Fibroblast of villous mesenchyme (primary cell): Measurements from ENCODE around the gene KATNB1. TPM values are rescaled to one million over a fixed set of nuclear protein-coding genes. Genes with fewer than 3 reads are reported as not detected.
"Not testable (repeated sequence)": the region's sequence is repeated elsewhere in the genome, so short reads cannot be mapped to it uniquely, and the experiment has no call there.

Experiments
- DNase-seq: peaks from one replicate; pipeline ENCODE4 v3.0.0-alpha.2; 2010; ENCODE audit warnings: low read depth
- H3K4me3 ChIP-seq: 2 replicates; pipeline ENCODE4 v1.5.1; 2011; ENCODE audit warnings: low read depth, mild to moderate bottlenecking, low read length
- total RNA-seq: library from RNA; depleted of rRNA; stranded (reverse); fragments of >200 nt; gene quantifications from 2 replicates; pipeline ENCODE4 v1.2.3, GENCODE V29; 2012
- TF ChIP-seq, protein P1 (sequence below): IDR thresholded peaks from 2 replicates; pipeline ENCODE4 v1.5.1; 2012; ENCODE audit warnings: low read depth, mild to moderate bottlenecking, low read length; ENCODE audit not compliant: insufficient read depth

Gene KATNB1
- total RNA-seq, 1 donor = 23.3 TPM

DNA sequence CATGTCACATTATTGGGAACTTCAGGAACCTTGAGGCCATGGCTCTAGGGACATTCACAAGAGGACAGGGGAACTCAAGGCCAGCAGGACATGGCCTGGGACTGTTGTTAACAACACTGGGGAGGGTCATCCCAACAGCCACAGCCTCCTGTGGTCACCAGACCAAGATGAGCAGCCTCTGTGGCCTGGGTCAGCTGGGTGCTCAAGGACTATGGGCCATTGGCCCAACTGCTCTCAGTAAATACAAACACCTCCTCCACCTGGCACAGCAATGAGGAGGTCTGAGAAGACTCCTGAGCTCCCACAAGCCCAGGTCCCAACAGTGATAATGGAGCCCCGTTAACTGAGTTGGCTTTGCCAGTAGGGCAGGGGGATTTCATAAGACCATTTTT lies 45.8 kb downstream of the KATNB1 start:
- TF ChIP-seq, protein P1, sequence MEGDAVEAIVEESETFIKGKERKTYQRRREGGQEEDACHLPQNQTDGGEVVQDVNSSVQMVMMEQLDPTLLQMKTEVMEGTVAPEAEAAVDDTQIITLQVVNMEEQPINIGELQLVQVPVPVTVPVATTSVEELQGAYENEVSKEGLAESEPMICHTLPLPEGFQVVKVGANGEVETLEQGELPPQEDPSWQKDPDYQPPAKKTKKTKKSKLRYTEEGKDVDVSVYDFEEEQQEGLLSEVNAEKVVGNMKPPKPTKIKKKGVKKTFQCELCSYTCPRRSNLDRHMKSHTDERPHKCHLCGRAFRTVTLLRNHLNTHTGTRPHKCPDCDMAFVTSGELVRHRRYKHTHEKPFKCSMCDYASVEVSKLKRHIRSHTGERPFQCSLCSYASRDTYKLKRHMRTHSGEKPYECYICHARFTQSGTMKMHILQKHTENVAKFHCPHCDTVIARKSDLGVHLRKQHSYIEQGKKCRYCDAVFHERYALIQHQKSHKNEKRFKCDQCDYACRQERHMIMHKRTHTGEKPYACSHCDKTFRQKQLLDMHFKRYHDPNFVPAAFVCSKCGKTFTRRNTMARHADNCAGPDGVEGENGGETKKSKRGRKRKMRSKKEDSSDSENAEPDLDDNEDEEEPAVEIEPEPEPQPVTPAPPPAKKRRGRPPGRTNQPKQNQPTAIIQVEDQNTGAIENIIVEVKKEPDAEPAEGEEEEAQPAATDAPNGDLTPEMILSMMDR = no peak
- no peak overlapping the region for H3K4me3 ChIP-seq
- DNase-seq = no peak

DNA sequence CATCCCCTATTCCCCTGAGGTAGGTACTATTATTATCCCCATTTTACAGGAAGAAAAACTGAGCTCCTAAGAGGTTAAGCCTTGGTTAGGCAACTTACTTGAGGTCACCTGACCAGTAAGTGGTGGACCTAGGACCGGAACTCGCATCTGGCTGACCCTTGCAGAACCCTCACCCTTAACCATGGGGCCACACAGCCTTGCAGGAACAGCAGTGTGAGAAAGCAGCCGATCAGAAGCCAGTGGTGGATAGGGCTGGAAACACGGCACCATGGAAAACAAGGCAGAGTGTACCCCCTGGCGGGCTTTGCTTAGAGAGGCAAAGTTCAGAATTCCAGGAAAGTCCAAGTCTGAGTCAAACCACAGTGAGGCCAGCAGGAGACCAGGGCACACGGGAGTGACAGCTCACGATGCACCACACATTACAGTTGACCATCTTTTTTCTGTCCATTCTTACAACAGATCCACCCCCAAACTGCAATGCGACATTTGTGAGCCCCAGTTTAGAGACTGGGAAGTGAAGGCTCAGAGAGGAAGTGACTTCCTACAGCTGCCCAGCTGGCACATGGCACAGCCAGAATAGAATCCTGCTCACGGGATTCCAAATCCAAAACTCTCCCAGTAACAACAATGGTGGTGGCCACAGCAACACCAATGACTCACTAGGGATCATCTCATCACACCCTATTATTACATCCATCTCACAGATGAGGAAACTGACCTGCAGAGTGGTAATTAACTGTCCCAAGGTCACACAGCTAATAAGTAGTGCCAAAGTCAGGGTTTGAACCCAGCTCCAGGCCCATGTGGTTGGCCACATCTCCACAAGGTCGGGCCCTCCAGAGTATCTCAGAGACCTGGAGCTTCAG lies 46.4 kb downstream of the KATNB1 start:
- DNase-seq = no peak
- TF ChIP-seq, protein P1 = no peak
- no peak overlapping the region for H3K4me3 ChIP-seq

DNA sequence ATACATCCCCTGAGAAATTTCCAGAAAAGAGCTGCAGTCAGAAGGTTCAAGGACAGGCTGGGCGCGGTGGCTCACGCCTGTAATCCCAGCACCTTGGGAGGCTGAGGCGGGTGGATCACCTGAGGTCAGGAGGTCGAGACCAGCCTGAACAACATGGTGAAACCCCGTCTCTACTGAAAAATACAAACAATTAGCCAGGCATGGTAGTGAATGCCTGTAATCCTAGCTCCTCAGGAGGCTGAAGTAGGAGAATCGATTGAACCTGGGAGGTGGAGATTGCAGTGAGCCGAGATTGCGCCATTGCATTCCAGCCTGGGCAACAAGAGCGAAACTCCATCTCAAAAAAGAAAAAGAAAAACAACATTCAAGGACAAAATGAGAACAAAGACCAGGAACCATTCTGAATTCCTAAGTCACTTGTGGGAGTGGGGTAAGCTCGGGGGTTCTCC lies 47.1 kb downstream of the KATNB1 start:
- H3K4me3 ChIP-seq, DNase-seq: not testable (repeated sequence)

DNA sequence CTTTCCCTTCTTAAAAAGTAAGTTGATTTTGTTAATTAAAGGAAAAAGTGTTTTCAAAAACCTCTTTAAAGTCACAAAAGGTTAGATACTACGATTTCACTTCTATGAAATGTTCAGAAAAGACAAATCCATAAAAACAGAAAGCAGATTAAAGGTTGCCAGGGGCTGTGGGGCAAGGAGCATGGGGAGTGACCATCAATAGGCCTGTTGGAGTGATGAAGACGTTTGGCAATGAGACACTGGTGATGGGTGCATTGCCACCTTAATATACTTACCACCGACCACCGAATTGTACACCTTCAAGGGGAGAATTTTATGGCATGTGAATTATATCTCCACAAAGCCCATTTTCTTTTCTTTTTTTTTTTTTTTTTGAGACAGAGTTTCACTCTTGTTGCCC lies 47.5 kb downstream of the KATNB1 start:
- TF ChIP-seq, protein P1 = no peak

DNA sequence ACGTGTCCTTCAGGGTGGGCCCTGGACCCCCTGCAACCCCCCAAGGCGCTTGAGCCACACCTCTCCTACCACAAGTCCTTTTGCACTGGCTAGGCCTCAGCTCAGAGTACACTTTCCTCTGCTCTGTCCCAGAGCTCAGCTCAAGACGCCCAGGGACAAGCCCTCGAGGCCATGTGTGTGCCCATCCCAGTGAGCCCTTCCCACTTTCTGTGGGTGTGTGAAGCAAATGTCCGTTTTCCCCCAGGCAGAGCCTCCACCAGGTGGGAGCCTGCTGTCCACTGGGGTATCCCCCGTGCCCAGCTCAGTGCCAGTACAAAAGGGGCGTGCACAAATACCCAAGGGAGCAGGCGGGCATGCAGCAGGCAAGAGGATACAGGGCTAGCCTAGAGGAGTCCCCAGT lies 48.3 kb downstream of the KATNB1 start:
- TF ChIP-seq, protein P1 = no peak
- DNase-seq = no peak
- H3K4me3 ChIP-seq = no peak overlapping the region

More for the DNA sequence above, 47.5 kb downstream of the KATNB1 start:
- H3K4me3 ChIP-seq = no peak overlapping the region
- DNase-seq = no peak

DNA sequence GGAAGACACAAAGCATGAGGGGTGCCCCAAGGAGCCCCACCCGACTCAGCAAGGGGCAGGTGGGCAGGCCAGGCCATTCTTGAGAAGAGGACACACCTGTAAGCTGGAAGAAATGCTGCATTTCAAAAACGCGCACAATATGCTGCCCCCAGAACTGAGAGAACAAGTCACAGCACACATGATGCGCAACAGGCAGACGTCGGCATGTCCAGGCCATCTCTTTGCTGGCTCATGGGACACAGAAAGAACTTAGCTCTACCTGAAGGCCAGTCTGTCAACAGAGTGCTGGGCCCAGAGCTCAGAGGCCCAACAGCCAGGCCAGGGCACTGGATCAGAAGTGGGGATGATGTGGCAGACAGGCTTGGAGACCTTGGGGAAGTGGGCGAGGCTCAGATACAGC lies 48.8 kb downstream of the KATNB1 start:
- DNase-seq = no peak
- no peak overlapping the region for H3K4me3 ChIP-seq
- TF ChIP-seq, protein P1 = no peak

DNA sequence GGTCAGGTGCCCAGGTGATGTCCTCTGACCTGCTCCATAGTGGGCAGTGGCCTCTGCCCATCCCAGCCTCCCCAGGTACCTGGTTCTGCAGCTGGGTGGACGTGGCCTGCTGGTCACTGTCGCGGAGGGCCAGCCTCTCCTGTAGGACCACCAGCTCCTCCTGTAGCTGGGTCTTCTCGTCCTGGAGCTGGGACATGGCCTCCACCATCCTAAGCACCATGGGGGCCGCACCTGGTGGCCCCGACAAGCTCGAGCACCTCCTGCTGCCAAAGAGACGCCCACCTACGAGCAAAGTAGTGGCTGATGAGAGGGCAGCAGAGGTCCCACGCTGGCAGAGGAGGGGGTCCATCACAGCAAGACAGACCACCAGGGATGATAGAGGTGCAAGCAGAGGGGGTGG lies 49.8 kb downstream of the KATNB1 start:
- TF ChIP-seq, protein P1 = no peak
- no peak for DNase-seq
- H3K4me3 ChIP-seq = no peak overlapping the region
